Stomach (tissue), 4 donors: ENCODE data around the gene NUDT4B.
"Not testable (repeated sequence)": the region's sequence is repeated elsewhere in the genome, so short reads cannot be mapped to it uniquely, and the experiment has no call there.

Experiments
- EP300 ChIP-seq: sonication (generic); formaldehyde crosslinking; IDR thresholded peaks from one replicate; pipeline ENCODE4 v1.6.1; 2017; ENCODE audit warnings: antibody characterized with exemption
- POLR2A ChIP-seq, 4 donors: fragments of 450-650 bp; IDR thresholded peaks; one replicate each; pipeline ENCODE4 v1.6.1; 2016; ENCODE audit warnings: antibody characterized with exemption in 4 of 4, control low read depth in 2 of 4, mild to moderate bottlenecking in 1 of 4, moderate library complexity in 1 of 4
- POLR2AphosphoS5 ChIP-seq, 3 donors: sonication (generic); formaldehyde crosslinking; IDR thresholded peaks; one replicate each; pipeline ENCODE4 v1.6.1; 2016; ENCODE audit warnings: antibody characterized with exemption in 3 of 3
- TF ChIP-seq, protein P1 (sequence below), 7 experiments: fragments of 450-650 bp in 4 of 7; fragments of 200-600 bp in 3 of 7; sonication (generic) in 3 of 7; IDR thresholded peaks; one replicate each; pipeline ENCODE4 v1.5.1; 2016 to 2019; ENCODE audit warnings: antibody characterized with exemption in 7 of 7, control low read depth in 2 of 7, mild to moderate bottlenecking in 1 of 7

DNA sequence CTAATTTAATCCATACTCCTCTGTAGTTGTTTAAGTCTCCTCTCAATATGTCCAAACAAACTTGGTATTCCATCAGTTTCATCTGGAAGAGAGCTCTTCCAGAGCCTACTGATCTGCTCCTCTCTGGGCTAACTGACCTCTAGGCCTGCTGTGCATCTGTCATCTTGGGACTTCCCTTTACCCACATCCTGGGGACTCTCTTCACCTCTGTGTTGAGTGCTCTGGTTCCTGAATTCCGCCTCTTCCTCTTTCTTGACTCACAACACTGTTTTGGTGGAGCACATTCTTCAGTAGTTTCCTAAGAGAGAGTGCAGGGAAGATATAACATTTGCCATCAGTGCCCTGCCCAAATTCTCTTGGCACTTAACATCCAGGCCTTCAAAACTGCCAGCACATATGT is 13.0 kb upstream of the NUDT4B start:
- not testable (repeated sequence) for TF ChIP-seq POLR2A (IDR thresholded peaks at IDR 0.05); EP300; POLR2AphosphoS5 (IDR thresholded peaks at IDR 0.05)
- TF ChIP-seq, protein P1, sequence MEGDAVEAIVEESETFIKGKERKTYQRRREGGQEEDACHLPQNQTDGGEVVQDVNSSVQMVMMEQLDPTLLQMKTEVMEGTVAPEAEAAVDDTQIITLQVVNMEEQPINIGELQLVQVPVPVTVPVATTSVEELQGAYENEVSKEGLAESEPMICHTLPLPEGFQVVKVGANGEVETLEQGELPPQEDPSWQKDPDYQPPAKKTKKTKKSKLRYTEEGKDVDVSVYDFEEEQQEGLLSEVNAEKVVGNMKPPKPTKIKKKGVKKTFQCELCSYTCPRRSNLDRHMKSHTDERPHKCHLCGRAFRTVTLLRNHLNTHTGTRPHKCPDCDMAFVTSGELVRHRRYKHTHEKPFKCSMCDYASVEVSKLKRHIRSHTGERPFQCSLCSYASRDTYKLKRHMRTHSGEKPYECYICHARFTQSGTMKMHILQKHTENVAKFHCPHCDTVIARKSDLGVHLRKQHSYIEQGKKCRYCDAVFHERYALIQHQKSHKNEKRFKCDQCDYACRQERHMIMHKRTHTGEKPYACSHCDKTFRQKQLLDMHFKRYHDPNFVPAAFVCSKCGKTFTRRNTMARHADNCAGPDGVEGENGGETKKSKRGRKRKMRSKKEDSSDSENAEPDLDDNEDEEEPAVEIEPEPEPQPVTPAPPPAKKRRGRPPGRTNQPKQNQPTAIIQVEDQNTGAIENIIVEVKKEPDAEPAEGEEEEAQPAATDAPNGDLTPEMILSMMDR (IDR thresholded peaks at IDR 0.05), result not testable (repeated sequence)
